ENCODE data around the gene ZFAND4. TPM values are rescaled to one million over a fixed set of nuclear protein-coding genes. Genes with fewer than 3 reads are reported as not detected.
"Not testable (repeated sequence)": the region's sequence is repeated elsewhere in the genome, so short reads cannot be mapped to it uniquely, and the experiment has no call there.

ZFAND4 gene
- total and polyA plus RNA-seq, 8 donors: 2.2 to 11.0 (median 6.7) TPM

DNA sequence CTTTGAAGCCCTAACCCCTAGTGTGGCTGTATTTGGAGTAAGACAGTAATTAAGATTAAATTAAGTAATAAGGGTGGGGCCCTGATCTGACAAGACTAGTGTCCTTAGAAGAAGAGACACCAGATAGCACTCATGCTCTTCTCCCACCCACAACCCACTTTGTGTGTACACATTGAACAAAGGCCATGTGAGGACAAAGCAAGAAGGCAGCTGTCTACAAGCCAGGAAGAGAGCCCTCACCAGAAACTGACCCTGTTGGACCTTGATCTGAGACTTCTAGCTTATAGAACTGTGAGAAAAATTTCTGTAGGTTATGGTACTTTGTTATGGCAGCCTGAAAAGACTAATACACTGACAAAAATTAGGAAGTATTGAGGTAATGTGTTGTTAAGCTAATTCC, 59.8 kb downstream of the ZFAND4 start:
- TF ChIP-seq, protein P1, sequence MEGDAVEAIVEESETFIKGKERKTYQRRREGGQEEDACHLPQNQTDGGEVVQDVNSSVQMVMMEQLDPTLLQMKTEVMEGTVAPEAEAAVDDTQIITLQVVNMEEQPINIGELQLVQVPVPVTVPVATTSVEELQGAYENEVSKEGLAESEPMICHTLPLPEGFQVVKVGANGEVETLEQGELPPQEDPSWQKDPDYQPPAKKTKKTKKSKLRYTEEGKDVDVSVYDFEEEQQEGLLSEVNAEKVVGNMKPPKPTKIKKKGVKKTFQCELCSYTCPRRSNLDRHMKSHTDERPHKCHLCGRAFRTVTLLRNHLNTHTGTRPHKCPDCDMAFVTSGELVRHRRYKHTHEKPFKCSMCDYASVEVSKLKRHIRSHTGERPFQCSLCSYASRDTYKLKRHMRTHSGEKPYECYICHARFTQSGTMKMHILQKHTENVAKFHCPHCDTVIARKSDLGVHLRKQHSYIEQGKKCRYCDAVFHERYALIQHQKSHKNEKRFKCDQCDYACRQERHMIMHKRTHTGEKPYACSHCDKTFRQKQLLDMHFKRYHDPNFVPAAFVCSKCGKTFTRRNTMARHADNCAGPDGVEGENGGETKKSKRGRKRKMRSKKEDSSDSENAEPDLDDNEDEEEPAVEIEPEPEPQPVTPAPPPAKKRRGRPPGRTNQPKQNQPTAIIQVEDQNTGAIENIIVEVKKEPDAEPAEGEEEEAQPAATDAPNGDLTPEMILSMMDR (IDR thresholded peaks at IDR 0.05): no peak
- no peaks in the 10 kb centered on the region for H3K27me3 ChIP-seq
- peaks cover 0 to 7% (median 0%) of the 10 kb centered on the region in 3 donors for H3K36me3 ChIP-seq
- no peak overlapping the region for H3K4me3 ChIP-seq
- DNase-seq: no peak
- intact Hi-C loops (cut with DNase I): no loop called here
- no peaks in the 10 kb centered on the region for H3K9me3 ChIP-seq
- H3K27ac ChIP-seq: no peak overlapping the region
- H3K4me1 ChIP-seq: no peaks in the 10 kb centered on the region
- no peak for FAIRE-seq
- no peak for ATAC-seq

DNA sequence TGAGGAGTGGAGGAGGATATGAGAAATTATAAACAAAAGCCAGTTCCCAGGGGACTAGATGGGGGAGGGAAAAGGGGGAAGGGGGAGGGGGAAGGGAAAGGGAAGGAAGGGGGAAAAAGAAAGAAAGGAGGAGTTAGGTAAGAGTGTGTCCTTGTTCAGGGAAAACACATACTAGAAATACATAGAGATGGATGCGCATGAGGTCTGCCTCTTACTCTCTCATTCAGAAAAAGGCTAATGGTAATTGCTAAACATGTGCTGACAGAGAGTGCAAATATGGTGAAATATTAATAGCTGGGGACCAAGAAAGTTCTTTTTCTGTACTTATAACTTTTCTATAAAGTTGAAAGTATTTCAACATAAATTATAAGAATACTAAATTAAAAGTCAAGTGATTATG, 64.5 kb downstream of the ZFAND4 start:
- intact Hi-C loops (cut with DNase I): no loop called here
- 98 to 100% methylated on average over 1 of the region's 1 CpG for WGBS, 2 donors
- no peak for ATAC-seq
- TF ChIP-seq, protein P1 (IDR thresholded peaks at IDR 0.05): no peak
- FAIRE-seq: no peak
- Histone ChIP-seq H3K36me3 (peaks cover 0 to 7% (median 0%) of the 10 kb centered on the region in 3 donors), H3K9me3 (no peaks in the 10 kb centered on the region), H3K27me3 (no peaks in the 10 kb centered on the region), H3K4me1 (no peaks in the 10 kb centered on the region), H3K4me3 (no peak overlapping the region), H3K27ac (no peak overlapping the region)
- no peak for DNase-seq

DNA sequence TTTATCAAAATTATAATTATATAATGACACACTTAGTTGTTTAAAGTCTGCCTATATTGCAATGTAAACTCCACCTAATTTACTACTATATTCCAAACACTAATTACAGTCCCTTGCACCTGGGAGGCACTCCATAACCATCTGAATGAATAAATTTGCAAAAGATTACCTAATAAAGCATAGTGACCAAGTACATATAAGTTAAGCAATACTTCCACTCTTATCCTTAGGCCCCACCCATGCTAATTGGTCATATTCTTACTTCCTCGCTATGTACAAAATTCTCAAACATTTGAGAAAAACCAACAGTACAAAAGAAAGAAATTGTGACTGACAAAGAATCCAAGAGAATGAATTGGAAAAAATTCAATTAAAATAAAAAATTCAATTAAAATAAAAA, 65.3 kb downstream of the ZFAND4 start:
- H3K4me1 ChIP-seq: no peaks in the 10 kb centered on the region
- WGBS, 2 donors: 96 to 97% methylated on average over 1 of the region's 1 CpG
- H3K27ac ChIP-seq: no peak overlapping the region
- TF ChIP-seq, protein P1 (IDR thresholded peaks at IDR 0.05): no peak
- DNase-seq (no peak), FAIRE-seq (no peak), ATAC-seq (no peak)
- peaks cover 0 to under 1% (median 0%) of the 10 kb centered on the region in 3 donors for H3K36me3 ChIP-seq
- H3K9me3 ChIP-seq: no peaks in the 10 kb centered on the region
- intact Hi-C loops (cut with DNase I): no loop called here
- H3K4me3 ChIP-seq: no peak overlapping the region
- no peaks in the 10 kb centered on the region for H3K27me3 ChIP-seq

DNA sequence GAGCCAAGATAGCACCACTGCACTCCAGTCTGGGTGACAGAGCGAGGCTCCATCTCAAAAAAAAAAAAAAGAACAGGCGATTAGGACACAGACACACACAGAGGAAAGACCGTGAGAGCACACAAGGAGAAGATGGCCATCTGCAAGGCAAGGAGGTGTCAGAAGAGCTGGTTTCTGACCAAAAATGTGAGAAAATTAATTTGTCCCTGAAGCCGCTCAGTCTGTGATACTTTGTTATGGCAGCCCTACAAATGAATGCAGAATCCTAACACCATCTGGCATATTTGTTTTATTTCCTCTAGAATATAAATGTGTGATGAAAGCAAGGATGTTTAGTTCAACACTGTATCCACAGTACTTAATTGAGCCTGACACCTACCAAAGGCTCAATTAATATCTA, 69.7 kb downstream of the ZFAND4 start:
- 97% methylated on average over 4 of the region's 4 CpGs for WGBS, 2 donors
- ATAC-seq (no peak), FAIRE-seq (no peak), DNase-seq (no peak)
- no peak overlapping the region for H3K27ac ChIP-seq
- H3K27me3 ChIP-seq: no peaks in the 10 kb centered on the region
- intact Hi-C loops (cut with DNase I): no loop called here
- H3K36me3 ChIP-seq: no peaks in the 10 kb centered on the region
- H3K9me3 ChIP-seq: no peaks in the 10 kb centered on the region
- no peak overlapping the region for H3K4me3 ChIP-seq
- no peaks in the 10 kb centered on the region for H3K4me1 ChIP-seq
- TF ChIP-seq, protein P1 (IDR thresholded peaks at IDR 0.05): no peak

DNA sequence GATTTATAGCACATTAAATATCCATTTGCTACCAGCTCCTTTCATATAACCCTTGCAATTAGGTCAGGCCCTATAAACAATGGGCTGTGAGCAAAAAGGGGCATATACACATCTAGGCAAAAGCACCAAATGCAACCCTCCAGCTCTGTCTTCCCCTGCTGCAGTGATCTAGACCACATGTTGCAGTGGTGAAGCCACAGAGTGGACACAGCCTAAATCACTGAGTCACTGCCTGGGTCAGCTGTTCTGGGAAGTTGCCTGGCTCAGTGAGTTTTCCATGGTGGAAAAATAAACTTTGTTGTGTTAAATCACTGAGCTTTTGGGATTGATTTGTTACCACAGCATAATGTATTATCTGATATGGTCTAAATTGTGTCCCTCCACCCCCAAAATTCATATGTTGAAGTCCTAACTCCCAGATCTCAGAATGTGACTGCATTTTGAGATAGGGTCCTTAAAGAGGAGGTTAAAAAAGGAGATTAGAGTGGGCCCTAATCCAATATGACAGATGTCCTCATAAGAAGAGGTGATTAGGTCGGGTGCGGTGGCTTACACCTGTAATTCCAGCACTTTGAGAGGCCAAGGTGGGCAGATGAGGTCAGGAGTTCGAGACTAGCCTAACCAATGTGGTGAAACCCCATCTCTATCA, 70.4 kb downstream of the ZFAND4 start:
- FAIRE-seq (no peak), ATAC-seq (peak in 1 of 4 donors; percentile 30), DNase-seq (no peak)
- Histone ChIP-seq H3K27ac (no peak overlapping the region), H3K36me3 (no peaks in the 10 kb centered on the region), H3K4me3 (no peak overlapping the region), H3K27me3 (no peaks in the 10 kb centered on the region), H3K4me1 (no peaks in the 10 kb centered on the region), H3K9me3 (no peaks in the 10 kb centered on the region)
- intact Hi-C loops (cut with DNase I): no loop called here
- TF ChIP-seq, protein P1 (IDR thresholded peaks at IDR 0.05): no peak
- 76 to 90% methylated on average over 3 of the region's 3 CpGs for WGBS, 2 donors

DNA sequence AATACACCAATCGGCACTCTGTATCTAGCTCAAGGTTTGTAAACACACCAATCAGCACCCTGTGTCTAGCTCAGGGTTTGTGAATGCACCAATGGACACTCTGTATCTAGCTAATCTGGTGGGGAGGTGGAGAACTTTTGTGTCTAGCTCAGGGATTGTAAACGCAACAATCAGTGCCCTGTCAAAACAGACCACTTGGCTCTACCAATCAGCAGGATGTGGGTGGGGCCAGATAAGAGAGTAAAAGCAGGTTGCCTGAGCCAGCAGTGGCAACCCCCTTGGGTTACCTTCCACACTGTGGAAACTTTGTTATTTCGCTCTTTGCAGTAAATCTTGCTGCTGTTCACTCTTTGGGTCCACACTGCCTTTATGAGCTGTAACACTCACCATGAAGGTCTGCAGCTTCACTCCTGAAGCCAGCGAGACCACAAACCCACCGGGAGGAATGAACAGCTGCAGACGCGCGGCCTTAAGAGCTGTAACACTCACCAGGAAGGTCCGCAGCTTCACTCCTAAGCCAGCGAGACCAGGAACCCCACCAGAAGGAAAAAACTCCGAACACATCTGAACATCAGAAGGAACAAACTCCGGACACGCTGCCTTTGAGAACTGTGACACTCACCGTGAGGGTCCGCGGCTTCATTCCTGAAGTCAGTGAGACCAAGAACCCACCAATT, 71.2 kb downstream of the ZFAND4 start:
- intact Hi-C loops (cut with DNase I); H3K27ac ChIP-seq; H3K4me1 ChIP-seq; FAIRE-seq; H3K4me3 ChIP-seq; ATAC-seq; DNase-seq; H3K27me3 ChIP-seq; H3K36me3 ChIP-seq; H3K9me3 ChIP-seq: not testable (repeated sequence)
- WGBS, 2 donors: 85 to 91% methylated on average over 15 to 16 of the region's 16 CpGs

DNA sequence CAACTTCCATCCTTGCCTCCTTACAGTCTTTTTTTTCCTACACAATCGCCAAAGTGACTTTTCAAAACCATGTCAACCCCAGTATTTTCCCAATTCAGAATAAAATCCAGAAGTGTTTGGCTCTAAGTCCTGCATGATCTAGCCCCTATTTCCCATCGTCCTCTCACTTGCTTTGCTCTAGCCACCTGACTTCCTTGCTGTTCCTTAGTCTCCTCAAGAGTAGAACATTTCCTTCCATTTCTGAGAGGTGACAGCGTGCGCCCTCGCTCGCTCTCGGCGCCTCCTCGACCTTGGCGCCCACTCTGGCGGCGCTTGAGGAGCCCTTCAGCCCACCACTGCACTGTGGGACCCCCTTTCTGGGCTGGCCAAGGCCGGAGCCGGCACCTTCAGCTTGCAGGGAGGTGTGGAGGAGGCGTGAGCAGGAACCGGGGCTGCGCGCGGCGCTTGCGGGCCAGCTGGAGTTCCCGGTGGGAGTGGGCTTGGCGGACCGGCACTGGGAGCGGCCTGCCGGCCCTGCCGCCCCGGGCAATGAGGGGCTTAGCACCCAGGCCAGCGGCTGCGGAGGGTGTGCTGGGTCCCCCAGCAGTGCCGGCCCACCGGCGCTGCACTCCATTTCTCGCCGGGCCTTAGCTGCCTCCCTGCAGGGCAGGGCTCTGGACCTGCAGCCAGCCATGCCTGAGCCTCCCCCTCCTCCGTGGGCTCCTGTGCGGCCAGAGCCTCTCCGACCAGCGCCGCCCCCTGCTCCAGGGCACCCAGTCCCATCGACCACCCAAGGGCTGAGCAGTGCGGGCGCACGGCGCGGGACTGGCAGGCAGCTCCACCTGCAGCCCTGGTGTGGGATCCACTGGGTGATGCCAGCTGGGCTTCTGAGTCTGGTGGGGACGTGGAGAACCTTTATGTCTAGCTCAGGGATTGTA, 72.0 kb downstream of the ZFAND4 start:
- H3K27me3 ChIP-seq; H3K27ac ChIP-seq; H3K4me1 ChIP-seq; FAIRE-seq; intact Hi-C loops (cut with DNase I); H3K9me3 ChIP-seq; H3K36me3 ChIP-seq: not testable (repeated sequence)
- DNase-seq (peak in 5 of 6 donors; percentile 35 to 78 (median 46)), ATAC-seq (peak; percentile 66 to 87 (median 74))
- 8 to 9% methylated on average over 42 to 47 of the region's 47 CpGs for WGBS, 2 donors
- H3K4me3 ChIP-seq: peak overlapping the region; percentile 18 to 49 (median 27)
